ENCODE measurements around the gene TRIO. TPM values are rescaled to one million over a fixed set of nuclear protein-coding genes. Genes with fewer than 3 reads are reported as not detected.

Gene TRIO
- total RNA-seq, 1 experiment from 2014 or later: 68.4 TPM

GRCh38 chr5:14488709-14489108, 345.6 kb downstream of the TRIO start (continued):
- TF ChIP-seq TCF7L2 (IDR thresholded peaks at IDR 0.05; ENCODE audit: borderline replicate concordance, extremely low read depth, insufficient read depth, insufficient read length) (no peak), JUND (IDR thresholded peaks at IDR 0.05) (no peak), SP1 (IDR thresholded peaks at IDR 0.05; ENCODE audit: low read depth) (no peak), ZFX (IDR thresholded peaks at IDR 0.05) (no peak)

GRCh38 chr5:14489643-14490042, 346.5 kb downstream of the TRIO start:
- CTCF ChIA-PET: interaction anchor here (1.2 kb wide), 1 partner anchor 159 kb away, joined by 3 read pairs; no protein-coding TSS in a partner anchor
- no peak for TF ChIP-seq YY1 (IDR thresholded peaks at IDR 0.05; ENCODE audit: extremely low read depth, insufficient replicate concordance, low read depth, low read length)
- TF ChIP-seq CEBPB (IDR thresholded peaks at IDR 0.05; ENCODE audit: low read depth): no peak
- TF ChIP-seq EZH2phosphoT487 (IDR thresholded peaks at IDR 0.05; ENCODE audit: borderline replicate concordance): no peak
- TF ChIP-seq ZNF274 (IDR thresholded peaks at IDR 0.05; ENCODE audit: low read depth, low read length): no peak
- no peak for TF ChIP-seq ZFX (IDR thresholded peaks at IDR 0.05)
- no peak for TF ChIP-seq FOSL1 (IDR thresholded peaks at IDR 0.05; ENCODE audit: low read depth)
- no peak for TF ChIP-seq ZBTB33 (IDR thresholded peaks at IDR 0.05; ENCODE audit: extremely low read depth, insufficient replicate concordance, low read length)
- no peak for TF ChIP-seq CBX3 (IDR thresholded peaks at IDR 0.05; ENCODE audit: low read depth)
- no peak for TF ChIP-seq REST (IDR thresholded peaks at IDR 0.05; ENCODE audit: low read depth)
- no peak for TF ChIP-seq ELF1 (IDR thresholded peaks at IDR 0.05; ENCODE audit: borderline replicate concordance, low read depth)
- no peak for TF ChIP-seq POLR2AphosphoS5 (IDR thresholded peaks at IDR 0.05; ENCODE audit: low read depth, low read length)
- no peak for TF ChIP-seq EGR1 (IDR thresholded peaks at IDR 0.05; ENCODE audit: low read depth)
- no peak for TF ChIP-seq RAD21 (IDR thresholded peaks at IDR 0.05; ENCODE audit: low read depth)
- no peak for TF ChIP-seq JUND (IDR thresholded peaks at IDR 0.05)
- no peak for TF ChIP-seq SIN3A (IDR thresholded peaks at IDR 0.05; ENCODE audit: low read depth)
- TF ChIP-seq ATF3 (IDR thresholded peaks at IDR 0.05): no peak
- no peak for TF ChIP-seq SRF (IDR thresholded peaks at IDR 0.05; ENCODE audit: low read depth)
- Histone ChIP-seq H3K4me1 (ENCODE audit: control insufficient read depth in 1 of 2, insufficient read depth in 2 of 2, low read length in 2 of 2) (no peaks in the 10 kb centered on the region), H3K27me3 (ENCODE audit: insufficient read depth, low read length) (no peaks in the 10 kb centered on the region), H3K9me2 (ENCODE audit: insufficient read depth) (no peaks in the 10 kb centered on the region), H3K9ac (ENCODE audit: low read length) (no peak overlapping the region), H3K4me2 (ENCODE audit: low read length) (no peak overlapping the region), H3K27ac (ENCODE audit: low read depth, low read length) (no peak overlapping the region), H3K9me3 (ENCODE audit: control insufficient read depth in 1 of 2, insufficient read depth in 1 of 2, low read depth in 1 of 2, low read length in 2 of 2) (no peaks in the 10 kb centered on the region), H4K20me1 (ENCODE audit: insufficient read depth) (no peaks in the 10 kb centered on the region), H3K4me3 (replicated peaks in 1 of 2; ENCODE audit: low read depth in 1 of 2, low read length in 2 of 2) (no peak overlapping the region), H2AFZ (ENCODE audit: low read depth, low read length, poor library complexity, severe bottlenecking) (no peak overlapping the region), H3K36me3 (ENCODE audit: control insufficient read depth in 1 of 2, insufficient read depth in 2 of 2, low read length in 2 of 2) (peaks cover 7 to 23% of the 10 kb centered on the region in 2 experiments; a peak in 3 of 4 replicates), H3K79me2 (ENCODE audit: insufficient read depth, low read length) (no peaks in the 10 kb centered on the region)
- ATAC-seq (no peak), DNase-seq (ENCODE audit: low read depth, low spot score) (no peak)
- intact Hi-C loops (cut with micrococcal nuclease): no loop called here
- POLR2A ChIA-PET: no interaction called here
- BruUV-seq (replicated peaks): no TSS peak
- RAD21 ChIA-PET (ENCODE audit: low non-redundant PET in 1 of 2, low total read pairs in 2 of 2, uncharacterized antibody in 2 of 2, unreplicated experiment in 2 of 2): no interaction called here

Measured in HCT116 (cell line).